Neural progenitor cell (in vitro differentiated cells): ENCODE results near the gene TCF19.

Source experiments
- EZH2 ChIP-seq: fragments of 200-600 bp; sonication (generic); IDR thresholded peaks from 2 replicates; pipeline ENCODE4 v1.6.1; 2017; ENCODE audit warnings: antibody characterized with exemption, mild to moderate bottlenecking, moderate library complexity
- TF ChIP-seq, protein P1 (sequence below): fragments of 200-600 bp; sonication (generic); IDR thresholded peaks from 2 replicates; pipeline ENCODE4 v1.5.1; 2017; ENCODE audit warnings: antibody characterized with exemption, mild to moderate bottlenecking

DNA sequence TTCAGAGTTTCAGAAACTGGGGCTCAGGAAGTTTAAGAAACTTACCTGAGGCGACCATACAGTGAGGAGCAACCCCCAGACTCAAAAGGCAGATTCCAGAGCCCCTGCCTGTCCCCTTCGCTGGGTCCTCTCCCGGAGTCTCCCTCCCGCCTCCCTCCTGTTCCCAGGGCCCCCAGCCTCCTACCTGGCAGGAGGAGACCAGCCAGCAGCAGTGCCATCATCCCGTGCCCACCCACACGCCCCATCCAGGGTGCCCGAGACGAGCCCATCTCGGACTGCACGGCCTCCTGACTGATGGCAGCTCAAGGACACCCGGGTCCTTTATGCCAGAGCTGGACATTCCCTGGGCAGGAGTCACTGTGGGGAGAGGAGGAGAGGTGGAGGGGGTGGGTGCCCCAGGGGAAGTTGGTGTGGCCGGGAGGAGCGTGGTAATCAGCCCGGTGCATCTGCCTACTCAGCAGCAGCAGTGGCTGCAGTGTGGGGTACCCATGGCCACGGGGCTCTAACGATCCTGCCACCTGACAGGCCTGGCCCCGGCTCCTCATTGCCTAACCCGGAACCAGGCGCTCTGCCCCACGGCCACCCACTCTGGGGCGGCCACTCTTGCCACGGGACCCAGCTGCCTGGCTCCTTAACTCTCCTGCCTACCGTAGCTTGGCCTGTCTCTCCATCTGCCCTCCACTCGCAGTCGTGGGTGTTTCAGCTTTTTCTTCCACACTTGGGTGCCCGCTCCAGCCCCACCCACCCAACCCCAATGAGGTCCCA, 38.1 kb upstream of the TCF19 start, which contains the start of gene CDSN:
- TF ChIP-seq, protein P1, sequence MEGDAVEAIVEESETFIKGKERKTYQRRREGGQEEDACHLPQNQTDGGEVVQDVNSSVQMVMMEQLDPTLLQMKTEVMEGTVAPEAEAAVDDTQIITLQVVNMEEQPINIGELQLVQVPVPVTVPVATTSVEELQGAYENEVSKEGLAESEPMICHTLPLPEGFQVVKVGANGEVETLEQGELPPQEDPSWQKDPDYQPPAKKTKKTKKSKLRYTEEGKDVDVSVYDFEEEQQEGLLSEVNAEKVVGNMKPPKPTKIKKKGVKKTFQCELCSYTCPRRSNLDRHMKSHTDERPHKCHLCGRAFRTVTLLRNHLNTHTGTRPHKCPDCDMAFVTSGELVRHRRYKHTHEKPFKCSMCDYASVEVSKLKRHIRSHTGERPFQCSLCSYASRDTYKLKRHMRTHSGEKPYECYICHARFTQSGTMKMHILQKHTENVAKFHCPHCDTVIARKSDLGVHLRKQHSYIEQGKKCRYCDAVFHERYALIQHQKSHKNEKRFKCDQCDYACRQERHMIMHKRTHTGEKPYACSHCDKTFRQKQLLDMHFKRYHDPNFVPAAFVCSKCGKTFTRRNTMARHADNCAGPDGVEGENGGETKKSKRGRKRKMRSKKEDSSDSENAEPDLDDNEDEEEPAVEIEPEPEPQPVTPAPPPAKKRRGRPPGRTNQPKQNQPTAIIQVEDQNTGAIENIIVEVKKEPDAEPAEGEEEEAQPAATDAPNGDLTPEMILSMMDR: no peak
- no peak for TF ChIP-seq EZH2
